C4-2B (cell line): ENCODE measurements around the gene SLTM.

Experiments used
- H3K27ac ChIP-seq: fragments of 450-650 bp; 2 replicates; pipeline ENCODE4 v1.5.1; 2017
- CTCF ChIP-seq: fragments of 450-650 bp; conservative IDR thresholded peaks from 2 replicates; pipeline ENCODE4 v1.5.1; 2017; ENCODE audit warnings: mild to moderate bottlenecking
- ZFX ChIP-seq: fragments of 450-650 bp; IDR thresholded peaks from 2 replicates; pipeline ENCODE4 v1.6.1; 2017

SLTM gene

GRCh38 chr15:58947179-58947578, 13.7 kb upstream of the SLTM start:
- no peak overlapping the region for H3K27ac ChIP-seq
- TF ChIP-seq ZFX, result no peak
- no peak for TF ChIP-seq CTCF

DNA sequence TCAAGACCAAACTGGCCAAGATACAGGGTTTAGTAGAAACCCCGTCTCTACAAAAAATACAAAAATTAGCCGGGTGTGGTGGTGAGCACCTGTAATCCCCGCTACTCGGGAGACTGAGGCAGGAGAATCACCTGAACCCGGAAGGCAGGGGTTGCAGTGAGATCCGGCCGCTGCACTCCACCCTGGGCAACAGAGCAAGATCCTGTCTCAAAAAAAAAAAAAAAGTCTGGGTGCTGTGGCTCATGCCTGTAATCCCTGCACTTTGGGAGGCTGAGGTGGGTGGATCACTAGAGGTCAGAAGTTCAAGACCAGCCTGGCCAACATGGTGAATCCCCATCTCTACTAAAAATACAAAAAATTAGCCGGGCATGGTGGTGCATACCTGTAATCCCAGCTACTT, 1.5 kb upstream of the SLTM start:
- peak overlapping the region; percentile 38 for H3K27ac ChIP-seq

DNA sequence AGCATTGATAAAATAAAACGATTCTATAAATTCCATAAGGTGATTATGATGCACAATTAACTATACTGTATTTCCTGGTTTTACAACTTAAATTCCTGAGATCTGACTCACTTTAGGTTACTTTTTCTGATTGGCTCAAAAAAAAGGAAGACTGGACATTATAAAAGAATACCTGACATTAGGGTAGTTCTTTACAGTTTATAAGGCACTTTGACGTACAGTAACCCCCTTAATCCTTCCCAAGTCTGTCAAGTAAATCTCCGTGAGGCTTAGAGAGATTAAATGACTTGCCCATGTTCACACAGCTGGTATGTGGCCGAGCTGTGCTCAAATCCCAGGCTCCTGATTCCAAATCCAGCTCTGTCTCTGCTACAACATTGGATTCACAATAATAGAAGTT, 1.0 kb upstream of the SLTM start:
- TF ChIP-seq ZFX, result no peak
- no peak for TF ChIP-seq CTCF
- H3K27ac ChIP-seq, result peak overlapping the region; percentile 38

DNA sequence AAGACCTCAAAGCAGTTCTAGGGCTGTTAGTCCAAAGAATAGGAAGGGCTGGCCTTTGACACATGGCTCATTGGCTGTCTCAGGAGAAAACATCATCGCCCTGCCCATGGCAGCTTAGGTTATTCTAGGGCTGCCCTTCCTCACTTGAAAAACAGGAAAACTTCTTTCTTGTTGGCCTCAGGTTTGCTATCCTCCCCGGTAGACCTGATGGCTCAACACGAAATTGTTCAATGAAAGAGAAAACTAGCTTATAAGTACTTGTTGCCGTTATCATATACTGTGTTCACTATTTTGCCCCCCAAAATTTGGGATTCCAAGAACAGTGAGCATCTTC, 602 bp upstream of the SLTM start:
- no peak; the same call in 1 of the 2 replicates for TF ChIP-seq CTCF
- TF ChIP-seq ZFX, result no peak
- H3K27ac ChIP-seq, result peak overlapping the region; percentile 95

- peak overlapping the region; percentile 95 for H3K27ac ChIP-seq
- TF ChIP-seq CTCF, result no peak
- TF ChIP-seq ZFX, result no peak
Observed at GRCh38 chr15:58932710-58933280, 684 bp downstream of the SLTM start.

- H3K27ac ChIP-seq, result no peak overlapping the region
- TF ChIP-seq ZFX, result no peak
- no peak for TF ChIP-seq CTCF
Observed at GRCh38 chr15:58931987-58932588, 1.4 kb downstream of the SLTM start.

- TF ChIP-seq CTCF (no peak), ZFX (no peak)
Observed at GRCh38 chr15:58929891-58930416, 3.5 kb downstream of the SLTM start.

DNA sequence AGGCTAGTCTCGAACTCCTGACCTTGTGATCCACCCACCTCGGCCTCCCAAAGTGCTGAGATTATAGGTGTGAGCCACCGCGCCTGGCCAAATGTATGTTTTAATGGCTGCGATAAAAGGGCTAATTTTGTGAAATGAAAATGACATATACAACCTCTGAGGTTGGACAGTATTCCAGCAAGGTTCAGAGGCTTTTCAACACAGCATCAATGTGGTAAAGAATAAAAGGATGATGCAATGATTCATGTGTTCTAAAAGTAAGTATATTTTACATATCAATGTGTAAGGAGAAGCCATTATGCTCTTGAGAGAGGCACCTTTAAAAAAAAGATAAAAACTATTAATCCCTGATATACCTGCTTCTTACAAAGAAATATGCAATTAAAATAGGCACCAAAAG, 6.7 kb downstream of the SLTM start:
- H3K27ac ChIP-seq, result no peak overlapping the region
- no peak for TF ChIP-seq CTCF
- no peak for TF ChIP-seq ZFX

More at GRCh38 chr15:58929891-58930416, 3.5 kb downstream of the SLTM start:
- H3K27ac ChIP-seq, result no peak overlapping the region
